C4-2B (cell line): ENCODE data around the gene PRAMEF12.
A peak's percentile ranks its signal among the peaks of the same experiment; 100 is the strongest.

Experiments used
- H3K27ac ChIP-seq: fragments of 450-650 bp; 2 replicates; pipeline ENCODE4 v1.5.1; 2017
- ZFX ChIP-seq: fragments of 450-650 bp; IDR thresholded peaks from 2 replicates; pipeline ENCODE4 v1.6.1; 2017
- TF ChIP-seq, protein P1 (sequence below): fragments of 450-650 bp; conservative IDR thresholded peaks from 2 replicates; pipeline ENCODE4 v1.5.1; 2017; ENCODE audit warnings: mild to moderate bottlenecking

PRAMEF12 gene

DNA sequence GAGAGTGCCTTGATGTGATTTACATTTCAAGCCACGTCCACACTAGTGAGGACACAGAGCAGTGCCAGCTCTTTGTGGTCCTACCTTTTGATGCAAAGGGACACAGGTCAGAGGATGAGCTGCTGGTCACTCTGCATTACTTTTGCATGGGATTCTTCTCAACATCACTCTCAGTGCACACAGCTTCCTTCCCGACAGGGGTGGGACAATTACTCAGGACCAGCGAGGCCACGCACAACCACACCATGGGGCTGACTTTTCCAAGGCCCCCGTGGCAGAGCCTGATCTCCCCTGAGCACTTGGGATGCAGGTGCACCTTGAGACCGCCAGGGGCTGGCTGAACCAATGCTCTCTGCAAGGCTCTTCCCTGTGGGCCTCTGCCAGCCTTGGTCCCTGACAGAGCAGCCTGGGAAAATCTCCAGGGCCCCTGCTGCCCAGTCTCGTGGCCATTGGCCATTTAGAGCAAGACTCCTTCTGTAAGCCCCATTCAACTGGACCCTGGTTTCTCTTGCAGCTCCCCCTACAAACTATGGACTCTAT, 13.2 kb upstream of the PRAMEF12 start:
- TF ChIP-seq, protein P1, sequence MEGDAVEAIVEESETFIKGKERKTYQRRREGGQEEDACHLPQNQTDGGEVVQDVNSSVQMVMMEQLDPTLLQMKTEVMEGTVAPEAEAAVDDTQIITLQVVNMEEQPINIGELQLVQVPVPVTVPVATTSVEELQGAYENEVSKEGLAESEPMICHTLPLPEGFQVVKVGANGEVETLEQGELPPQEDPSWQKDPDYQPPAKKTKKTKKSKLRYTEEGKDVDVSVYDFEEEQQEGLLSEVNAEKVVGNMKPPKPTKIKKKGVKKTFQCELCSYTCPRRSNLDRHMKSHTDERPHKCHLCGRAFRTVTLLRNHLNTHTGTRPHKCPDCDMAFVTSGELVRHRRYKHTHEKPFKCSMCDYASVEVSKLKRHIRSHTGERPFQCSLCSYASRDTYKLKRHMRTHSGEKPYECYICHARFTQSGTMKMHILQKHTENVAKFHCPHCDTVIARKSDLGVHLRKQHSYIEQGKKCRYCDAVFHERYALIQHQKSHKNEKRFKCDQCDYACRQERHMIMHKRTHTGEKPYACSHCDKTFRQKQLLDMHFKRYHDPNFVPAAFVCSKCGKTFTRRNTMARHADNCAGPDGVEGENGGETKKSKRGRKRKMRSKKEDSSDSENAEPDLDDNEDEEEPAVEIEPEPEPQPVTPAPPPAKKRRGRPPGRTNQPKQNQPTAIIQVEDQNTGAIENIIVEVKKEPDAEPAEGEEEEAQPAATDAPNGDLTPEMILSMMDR = peak; percentile 56
- TF ChIP-seq ZFX = no peak
- no peak overlapping the region for H3K27ac ChIP-seq

DNA sequence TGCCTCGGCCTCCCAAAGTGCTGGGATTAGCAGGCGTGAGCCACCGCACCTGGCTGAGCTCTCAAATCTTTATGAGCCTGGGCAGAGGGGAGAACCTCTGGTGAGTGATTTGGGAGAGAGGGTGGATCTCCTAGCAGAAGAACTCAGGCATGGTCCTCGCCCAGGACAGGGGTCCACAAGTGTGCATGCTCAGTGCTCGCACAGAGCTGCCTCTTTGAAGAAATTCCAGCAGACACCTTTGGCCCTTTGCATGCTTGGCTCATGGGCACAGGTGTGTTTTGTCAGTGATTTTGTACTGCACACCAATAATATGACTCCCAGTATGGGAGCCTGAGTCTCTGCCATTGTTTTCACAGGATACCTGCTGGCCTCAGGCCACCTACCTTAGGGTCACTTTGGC, 11.8 kb upstream of the PRAMEF12 start:
- H3K27ac ChIP-seq = no peak overlapping the region
- TF ChIP-seq ZFX = no peak
- TF ChIP-seq, protein P1 = no peak

DNA sequence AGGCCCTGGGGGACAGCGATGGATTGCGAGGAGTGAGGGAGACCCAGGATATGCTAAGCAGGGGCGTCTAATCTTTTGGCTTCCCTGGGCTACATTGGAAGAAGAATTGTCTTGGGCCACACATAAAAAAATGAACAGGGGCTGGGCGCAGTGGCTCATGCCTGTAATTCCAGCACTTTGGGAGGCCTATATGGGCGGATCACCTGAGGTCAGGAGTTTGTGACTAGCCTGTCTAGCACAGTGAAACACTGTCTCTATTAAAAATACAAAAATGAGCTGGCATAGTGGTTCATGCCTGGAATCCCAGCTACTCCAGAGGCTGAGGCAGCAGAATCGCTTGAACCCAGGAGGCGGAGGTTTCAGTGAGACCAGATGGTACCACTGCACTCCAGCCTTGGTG, 10.8 kb upstream of the PRAMEF12 start:
- no peak overlapping the region for H3K27ac ChIP-seq
- TF ChIP-seq, protein P1 = no peak
- TF ChIP-seq ZFX = no peak

DNA sequence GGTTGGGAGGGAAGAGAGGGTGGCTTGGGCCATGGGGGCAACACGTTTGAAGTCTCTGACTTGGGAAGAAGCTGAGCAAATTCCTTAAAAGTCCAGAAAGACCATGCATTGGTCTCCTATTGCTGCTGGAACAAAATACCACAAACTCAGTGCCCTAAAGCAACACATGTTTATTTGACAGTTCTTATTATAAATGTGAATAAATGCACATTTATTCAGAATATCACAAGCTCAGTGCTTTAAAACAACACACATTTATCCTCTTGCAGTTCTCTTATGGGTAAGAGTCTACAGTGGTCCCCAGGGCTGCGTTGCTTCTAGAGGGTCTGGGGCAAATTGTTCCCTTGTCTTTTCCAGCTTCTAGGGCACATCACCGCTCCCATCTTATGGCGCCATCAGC, 10.1 kb upstream of the PRAMEF12 start:
- TF ChIP-seq, protein P1 = no peak
- TF ChIP-seq ZFX = no peak
- H3K27ac ChIP-seq = no peak overlapping the region

DNA sequence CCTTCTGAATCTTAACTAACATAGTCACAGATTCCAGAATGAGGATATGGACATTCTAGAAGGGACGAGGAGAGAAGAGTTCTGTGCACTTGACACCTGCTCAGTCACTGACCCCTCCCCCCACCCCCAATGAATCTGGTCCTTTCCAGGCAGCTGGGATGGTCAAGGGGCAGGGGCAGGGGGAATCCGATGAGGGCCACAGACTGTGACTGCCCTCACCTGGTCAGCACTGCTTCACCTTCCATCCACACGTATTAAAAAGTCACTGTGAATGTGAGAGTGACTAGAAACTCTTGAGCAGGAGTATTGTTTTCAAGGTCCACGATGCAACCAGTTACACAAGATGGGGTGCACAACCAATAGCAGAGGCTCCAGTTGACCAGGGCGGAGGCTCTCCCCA, 9.5 kb upstream of the PRAMEF12 start:
- TF ChIP-seq, protein P1 = no peak
- TF ChIP-seq ZFX = no peak
- H3K27ac ChIP-seq = no peak overlapping the region

DNA sequence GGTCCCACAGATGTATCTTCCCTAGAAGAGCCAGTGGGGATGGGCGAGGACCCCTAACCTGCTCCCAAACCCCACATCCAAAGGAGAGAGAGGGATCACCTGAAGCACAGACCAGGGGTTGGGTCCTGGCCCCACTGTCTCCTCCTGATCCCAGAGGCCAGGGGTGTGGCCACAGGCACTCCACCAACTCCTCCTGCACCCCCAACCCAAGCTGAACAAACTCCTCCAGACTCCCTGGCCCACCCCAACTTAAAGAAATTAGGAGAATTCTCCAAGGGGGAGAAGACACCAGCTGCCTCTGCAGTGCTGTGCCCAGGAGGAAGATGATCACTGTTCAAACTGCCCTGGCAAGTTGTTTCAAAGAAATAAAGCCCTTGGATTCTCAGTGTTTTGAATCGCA, 4.5 kb upstream of the PRAMEF12 start:
- TF ChIP-seq, protein P1 = no peak
- TF ChIP-seq ZFX = no peak
- H3K27ac ChIP-seq = no peak overlapping the region

DNA sequence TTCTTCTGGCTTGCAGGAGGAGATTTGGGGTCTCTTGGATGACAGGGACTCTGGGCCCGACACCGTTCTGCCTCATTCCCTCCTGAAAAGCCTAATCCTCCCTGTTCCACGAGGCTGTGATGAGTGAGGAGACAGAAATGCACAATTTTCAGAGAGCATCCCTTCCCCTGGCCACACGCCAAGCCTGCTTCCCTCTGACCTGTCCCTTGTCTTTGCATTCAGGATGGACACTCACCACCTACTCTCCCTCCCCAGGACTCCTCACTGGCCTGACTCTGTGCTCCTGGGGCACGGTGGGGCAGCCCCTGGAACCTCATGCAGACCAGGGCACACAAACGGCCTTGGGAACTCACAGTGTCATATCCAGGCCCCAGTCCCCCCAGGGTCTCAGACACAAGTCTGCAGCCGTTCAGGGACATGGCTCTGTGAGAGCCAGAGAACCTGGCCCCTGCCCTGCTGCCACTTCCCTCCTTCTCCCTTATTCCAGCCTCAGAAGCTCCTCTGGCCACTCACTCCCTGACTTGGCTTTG, 3.5 kb upstream of the PRAMEF12 start:
- TF ChIP-seq ZFX = no peak
- TF ChIP-seq, protein P1 = no peak
- H3K27ac ChIP-seq = no peak overlapping the region
